Kidney glomerular epithelial cell (primary cell): Measurements from ENCODE around the gene CD46.
A peak's percentile ranks its signal among the peaks of the same experiment; 100 is the strongest.

Experiments
- DNase-seq: peaks from one replicate; lab custom pipeline; 2025; lab: John Stamatoyannopoulos, UW

Gene CD46

GRCh38 chr1:207813946-207814345, 62.1 kb downstream of the CD46 start:
- no peak for DNase-seq

GRCh38 chr1:207814469-207814868, 62.6 kb downstream of the CD46 start:
- no peak for DNase-seq

GRCh38 chr1:207815466-207815865, 63.6 kb downstream of the CD46 start:
- no peak for DNase-seq

- DNase-seq, result peak; percentile 8
These were observed 64.0 kb downstream of the CD46 start for GRCh38 chr1:207815913-207816291.

- no peak for DNase-seq
These were observed 65.3 kb downstream of the CD46 start for GRCh38 chr1:207817166-207817565.

GRCh38 chr1:207817778-207818751, 66.2 kb downstream of the CD46 start:
- no peak for DNase-seq

GRCh38 chr1:207818971-207819451, 67.2 kb downstream of the CD46 start:
- peak; percentile 4 for DNase-seq

- no peak for DNase-seq
These were observed 69.0 kb downstream of the CD46 start for GRCh38 chr1:207820568-207821463.

- DNase-seq, result no peak
These were observed 69.7 kb downstream of the CD46 start for GRCh38 chr1:207821464-207822045.

- DNase-seq, result no peak
These were observed 70.3 kb downstream of the CD46 start for GRCh38 chr1:207822124-207822601.

- peak; percentile 53 for DNase-seq
These were observed 71.0 kb downstream of the CD46 start for GRCh38 chr1:207822602-207823451.

GRCh38 chr1:207823531-207823879, 71.7 kb downstream of the CD46 start:
- no peak for DNase-seq

- DNase-seq, result peak; percentile 90
These were observed 72.2 kb downstream of the CD46 start for GRCh38 chr1:207823880-207824566.

- peak; percentile 15 for DNase-seq
These were observed 73.0 kb downstream of the CD46 start for GRCh38 chr1:207824691-207825408.

GRCh38 chr1:207825409-207825695, 73.5 kb downstream of the CD46 start:
- DNase-seq, result no peak

- DNase-seq, result peak; percentile 69
These were observed 74.1 kb downstream of the CD46 start for GRCh38 chr1:207825719-207826556.

GRCh38 chr1:207826557-207827487, 75.0 kb downstream of the CD46 start:
- peak; percentile 31 for DNase-seq

GRCh38 chr1:207827488-207827830, 75.6 kb downstream of the CD46 start:
- no peak for DNase-seq
